Measurements from ENCODE around the gene DPP6. TPM values are rescaled to one million over a fixed set of nuclear protein-coding genes. Genes with fewer than 3 reads are reported as not detected.
"Not testable (repeated sequence)": the region's sequence is repeated elsewhere in the genome, so short reads cannot be mapped to it uniquely, and the experiment has no call there.

DPP6 gene
- total RNA-seq, 1 donor from 2014 or later, result 0.48 TPM

- not testable (repeated sequence) for H3K4me3 Mint-ChIP-seq (ENCODE audit: unreplicated experiment); H3K27ac Mint-ChIP-seq (ENCODE audit: unreplicated experiment); H3K36me3 Mint-ChIP-seq (ENCODE audit: low read depth, unreplicated experiment); DNase-seq (ENCODE audit: low read depth); H3K9me3 ChIP-seq (ENCODE audit: insufficient read depth, low read depth, low read length); H3K4me1 Mint-ChIP-seq (ENCODE audit: low read depth, unreplicated experiment); H3K4me3 ChIP-seq (ENCODE audit: insufficient read depth, low read depth, low read length); H3K9ac ChIP-seq (ENCODE audit: low read length); H3K4me2 ChIP-seq (ENCODE audit: low read length); H2AFZ ChIP-seq (ENCODE audit: low read depth, low read length); H3K9me3 Mint-ChIP-seq (ENCODE audit: unreplicated experiment); H3K36me3 ChIP-seq (ENCODE audit: insufficient read depth, low read length); H3K27me3 ChIP-seq (ENCODE audit: insufficient read depth, low read length); FAIRE-seq; H3K27me3 Mint-ChIP-seq (ENCODE audit: low read depth, unreplicated experiment); H3K27ac ChIP-seq (ENCODE audit: low read depth, low read length); H3K79me2 ChIP-seq (ENCODE audit: insufficient read depth, low read length); H4K20me1 ChIP-seq (ENCODE audit: insufficient read depth, low read length); H3K4me1 ChIP-seq (ENCODE audit: insufficient read depth, low read length)
Observed at GRCh38 chr7:154133703-154134277, 81.6 kb downstream of the DPP6 start.

DNA sequence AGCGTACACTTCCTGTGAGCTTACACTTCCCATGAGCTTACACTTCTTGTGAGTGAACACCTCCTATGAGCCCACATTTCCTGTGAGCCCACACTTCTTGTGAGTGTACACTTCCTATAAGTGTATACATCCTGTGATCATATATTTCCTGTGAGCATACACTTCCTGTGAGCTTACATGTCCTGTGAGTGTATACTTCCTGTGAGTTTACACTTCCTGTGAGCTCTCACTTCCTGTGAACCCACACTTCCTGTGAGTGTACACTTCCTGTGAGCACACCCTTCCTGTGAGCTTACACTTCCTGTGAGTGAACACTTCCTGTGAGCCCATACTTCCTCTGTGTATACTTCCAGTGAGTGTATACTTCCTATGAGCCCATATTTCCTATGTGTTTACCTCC, 82.5 kb downstream of the DPP6 start:
- H3K27ac Mint-ChIP-seq (ENCODE audit: unreplicated experiment); H3K27me3 Mint-ChIP-seq (ENCODE audit: low read depth, unreplicated experiment); H3K4me3 Mint-ChIP-seq (ENCODE audit: unreplicated experiment); H4K20me1 ChIP-seq (ENCODE audit: insufficient read depth, low read length); H3K9ac ChIP-seq (ENCODE audit: low read length); H3K9me3 ChIP-seq (ENCODE audit: insufficient read depth, low read depth, low read length); H3K27me3 ChIP-seq (ENCODE audit: insufficient read depth, low read length); H3K9me3 Mint-ChIP-seq (ENCODE audit: unreplicated experiment); H3K4me2 ChIP-seq (ENCODE audit: low read length); H3K36me3 ChIP-seq (ENCODE audit: insufficient read depth, low read length); FAIRE-seq; H3K79me2 ChIP-seq (ENCODE audit: insufficient read depth, low read length); H3K36me3 Mint-ChIP-seq (ENCODE audit: low read depth, unreplicated experiment); H3K4me1 Mint-ChIP-seq (ENCODE audit: low read depth, unreplicated experiment); H3K4me1 ChIP-seq (ENCODE audit: insufficient read depth, low read length); H3K27ac ChIP-seq (ENCODE audit: low read depth, low read length); H3K4me3 ChIP-seq (ENCODE audit: insufficient read depth, low read depth, low read length); DNase-seq (ENCODE audit: low read depth); H2AFZ ChIP-seq (ENCODE audit: low read depth, low read length): not testable (repeated sequence)

- not testable (repeated sequence) for H3K4me3 Mint-ChIP-seq (ENCODE audit: unreplicated experiment); H2AFZ ChIP-seq (ENCODE audit: low read depth, low read length); H3K27ac ChIP-seq (ENCODE audit: low read depth, low read length); H3K36me3 ChIP-seq (ENCODE audit: insufficient read depth, low read length); H3K27me3 ChIP-seq (ENCODE audit: insufficient read depth, low read length); H3K9me3 ChIP-seq (ENCODE audit: insufficient read depth, low read depth, low read length); H3K4me1 Mint-ChIP-seq (ENCODE audit: low read depth, unreplicated experiment); H3K79me2 ChIP-seq (ENCODE audit: insufficient read depth, low read length); H3K4me2 ChIP-seq (ENCODE audit: low read length); H4K20me1 ChIP-seq (ENCODE audit: insufficient read depth, low read length); H3K9ac ChIP-seq (ENCODE audit: low read length); DNase-seq (ENCODE audit: low read depth); H3K4me3 ChIP-seq (ENCODE audit: insufficient read depth, low read depth, low read length); FAIRE-seq; H3K27ac Mint-ChIP-seq (ENCODE audit: unreplicated experiment); H3K36me3 Mint-ChIP-seq (ENCODE audit: low read depth, unreplicated experiment); H3K27me3 Mint-ChIP-seq (ENCODE audit: low read depth, unreplicated experiment); H3K9me3 Mint-ChIP-seq (ENCODE audit: unreplicated experiment); H3K4me1 ChIP-seq (ENCODE audit: insufficient read depth, low read length)
Observed at GRCh38 chr7:154135646-154136045, 83.4 kb downstream of the DPP6 start.

GRCh38 chr7:154145922-154146706, 93.9 kb downstream of the DPP6 start:
- not testable (repeated sequence) for H3K27me3 Mint-ChIP-seq (ENCODE audit: low read depth, unreplicated experiment); H3K27ac Mint-ChIP-seq (ENCODE audit: unreplicated experiment); H3K79me2 ChIP-seq (ENCODE audit: insufficient read depth, low read length); H3K36me3 ChIP-seq (ENCODE audit: insufficient read depth, low read length); H3K27ac ChIP-seq (ENCODE audit: low read depth, low read length); H4K20me1 ChIP-seq (ENCODE audit: insufficient read depth, low read length); H3K4me2 ChIP-seq (ENCODE audit: low read length); H3K36me3 Mint-ChIP-seq (ENCODE audit: low read depth, unreplicated experiment); H2AFZ ChIP-seq (ENCODE audit: low read depth, low read length); H3K4me3 ChIP-seq (ENCODE audit: insufficient read depth, low read depth, low read length); H3K27me3 ChIP-seq (ENCODE audit: insufficient read depth, low read length); DNase-seq (ENCODE audit: low read depth); H3K9ac ChIP-seq (ENCODE audit: low read length); H3K4me1 Mint-ChIP-seq (ENCODE audit: low read depth, unreplicated experiment); H3K4me1 ChIP-seq (ENCODE audit: insufficient read depth, low read length); H3K9me3 ChIP-seq (ENCODE audit: insufficient read depth, low read depth, low read length); FAIRE-seq; H3K4me3 Mint-ChIP-seq (ENCODE audit: unreplicated experiment); H3K9me3 Mint-ChIP-seq (ENCODE audit: unreplicated experiment)

- H2AFZ ChIP-seq (ENCODE audit: low read depth, low read length); H3K9me3 Mint-ChIP-seq (ENCODE audit: unreplicated experiment); H3K4me1 ChIP-seq (ENCODE audit: insufficient read depth, low read length); H4K20me1 ChIP-seq (ENCODE audit: insufficient read depth, low read length); H3K4me3 ChIP-seq (ENCODE audit: insufficient read depth, low read depth, low read length); H3K36me3 ChIP-seq (ENCODE audit: insufficient read depth, low read length); H3K36me3 Mint-ChIP-seq (ENCODE audit: low read depth, unreplicated experiment); H3K4me1 Mint-ChIP-seq (ENCODE audit: low read depth, unreplicated experiment); H3K4me2 ChIP-seq (ENCODE audit: low read length); H3K4me3 Mint-ChIP-seq (ENCODE audit: unreplicated experiment); H3K27me3 ChIP-seq (ENCODE audit: insufficient read depth, low read length); H3K79me2 ChIP-seq (ENCODE audit: insufficient read depth, low read length); DNase-seq (ENCODE audit: low read depth); H3K27ac Mint-ChIP-seq (ENCODE audit: unreplicated experiment); H3K9ac ChIP-seq (ENCODE audit: low read length); FAIRE-seq; H3K27me3 Mint-ChIP-seq (ENCODE audit: low read depth, unreplicated experiment); H3K9me3 ChIP-seq (ENCODE audit: insufficient read depth, low read depth, low read length); H3K27ac ChIP-seq (ENCODE audit: low read depth, low read length): not testable (repeated sequence)
Observed at GRCh38 chr7:154146707-154147038, 94.5 kb downstream of the DPP6 start.

- not testable (repeated sequence) for H3K27me3 ChIP-seq (ENCODE audit: insufficient read depth, low read length); H3K36me3 Mint-ChIP-seq (ENCODE audit: low read depth, unreplicated experiment); H3K9ac ChIP-seq (ENCODE audit: low read length); DNase-seq (ENCODE audit: low read depth); H3K4me2 ChIP-seq (ENCODE audit: low read length); H3K4me3 Mint-ChIP-seq (ENCODE audit: unreplicated experiment); H3K27me3 Mint-ChIP-seq (ENCODE audit: low read depth, unreplicated experiment); H3K27ac ChIP-seq (ENCODE audit: low read depth, low read length); H3K4me3 ChIP-seq (ENCODE audit: insufficient read depth, low read depth, low read length); H4K20me1 ChIP-seq (ENCODE audit: insufficient read depth, low read length); H3K4me1 ChIP-seq (ENCODE audit: insufficient read depth, low read length); H3K9me3 ChIP-seq (ENCODE audit: insufficient read depth, low read depth, low read length); H3K36me3 ChIP-seq (ENCODE audit: insufficient read depth, low read length); FAIRE-seq; H3K79me2 ChIP-seq (ENCODE audit: insufficient read depth, low read length); H3K27ac Mint-ChIP-seq (ENCODE audit: unreplicated experiment); H3K9me3 Mint-ChIP-seq (ENCODE audit: unreplicated experiment); H2AFZ ChIP-seq (ENCODE audit: low read depth, low read length); H3K4me1 Mint-ChIP-seq (ENCODE audit: low read depth, unreplicated experiment)
Observed at GRCh38 chr7:154148791-154149516, 96.8 kb downstream of the DPP6 start.
